Peyer's patch (tissue), 4 donors: Measurements from ENCODE around the gene OR2A2.

Source experiments
- CTCF ChIP-seq, 6 experiments: fragments of 450-650 bp in 4 of 6; fragments of 200-600 bp in 2 of 6; sonication (generic) in 1 of 6; IDR thresholded peaks; one replicate each; pipeline ENCODE4 v1.5.1; 2017 to 2019; ENCODE audit warnings: antibody characterized with exemption in 6 of 6, mild to moderate bottlenecking in 3 of 6, moderate library complexity in 1 of 6
- POLR2A ChIP-seq, 2 donors: fragments of 450-650 bp; IDR thresholded peaks; one replicate each; pipeline ENCODE4 v1.5.1; 2017; ENCODE audit warnings: antibody characterized with exemption in 2 of 2, mild to moderate bottlenecking in 2 of 2, moderate library complexity in 2 of 2

DNA sequence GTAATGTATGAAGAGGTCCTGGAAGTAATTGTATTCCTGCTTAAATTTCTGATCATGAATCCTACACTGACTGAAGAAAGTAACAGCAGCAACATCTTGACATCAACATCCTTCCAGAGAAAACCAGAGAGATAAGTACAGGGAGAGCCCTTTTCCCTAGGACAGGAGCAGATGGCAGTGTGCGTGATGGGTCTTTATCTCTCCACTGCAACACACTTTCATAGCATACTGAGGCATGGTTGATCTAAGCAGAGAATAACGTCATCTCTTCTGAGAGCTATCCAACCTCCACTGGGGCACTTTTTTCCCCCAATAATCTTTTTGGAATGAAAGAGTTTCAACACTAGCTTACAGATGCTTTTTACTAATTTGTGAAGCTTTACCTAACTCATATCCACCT, 39.4 kb upstream of the OR2A2 start:
- TF ChIP-seq CTCF (IDR thresholded peaks at IDR 0.05) (no peak), POLR2A (IDR thresholded peaks at IDR 0.05) (no peak)
